ENCODE data around the gene ZC3H4.
"Not testable (repeated sequence)": the region's sequence is repeated elsewhere in the genome, so short reads cannot be mapped to it uniquely, and the experiment has no call there.

The ZC3H4 gene

GRCh38 chr19:47146920-47147319 lies 33.3 kb upstream of the ZC3H4 start:
- no peak for DNase-seq (ENCODE audit: low read depth)

DNA sequence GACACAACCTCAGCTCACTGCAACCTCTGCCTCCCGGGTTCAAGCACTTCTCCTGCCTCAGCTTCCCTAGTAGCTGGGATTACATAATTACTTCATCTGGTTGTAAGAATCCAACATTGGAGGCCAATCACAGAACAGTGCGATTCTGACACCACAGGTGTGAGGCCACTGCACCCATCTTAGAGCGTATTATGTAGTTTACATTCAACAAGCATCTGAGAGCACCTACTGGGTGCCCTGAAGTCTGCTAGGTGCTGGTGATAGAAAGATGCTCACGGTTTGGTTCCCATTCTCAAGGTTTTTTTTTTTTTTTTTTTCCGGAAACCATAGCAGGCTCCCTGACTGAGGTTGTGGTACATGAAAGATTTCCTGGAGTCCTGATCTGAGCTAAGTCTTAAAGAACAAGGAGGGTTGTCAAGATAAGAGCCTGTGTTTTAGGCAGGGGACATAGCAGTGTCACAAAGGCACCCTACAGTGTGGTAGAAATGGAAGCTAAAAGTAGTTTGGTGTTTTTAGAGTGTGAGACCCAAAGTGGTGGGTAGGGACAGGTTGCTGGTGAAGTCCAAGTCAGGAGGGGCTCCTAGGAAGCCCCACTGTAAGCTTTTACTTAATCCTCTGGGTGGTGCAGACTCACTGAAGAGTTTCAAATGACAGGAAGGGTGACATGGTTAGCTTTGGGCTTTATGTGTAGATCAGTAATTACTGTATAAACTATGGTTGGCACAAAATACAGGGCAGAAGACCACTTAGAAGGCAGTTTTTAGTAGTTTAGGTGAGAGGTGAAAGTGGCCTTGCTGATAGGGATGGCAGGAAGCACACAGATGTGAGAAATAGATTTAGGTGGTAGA lies 32.3 kb upstream of the ZC3H4 start:
- DNase-seq (ENCODE audit: low read depth): no peak
- no peak overlapping the region for H3K4me3 ChIP-seq (ENCODE audit: low read depth, low read length)
- TF ChIP-seq POLR2A (IDR thresholded peaks at IDR 0.05; ENCODE audit: extremely low read depth, insufficient read length): no peak
- no peak for TF ChIP-seq MAX (IDR thresholded peaks at IDR 0.05; ENCODE audit: low read depth, low read length)
- no peak for TF ChIP-seq MYC (IDR thresholded peaks at IDR 0.05; ENCODE audit: low read depth, low read length)
- no peak for TF ChIP-seq CTCF (IDR thresholded peaks at IDR 0.05; ENCODE audit: low read depth, low read length)

More at GRCh38 chr19:47146920-47147319, 33.3 kb upstream of the ZC3H4 start:
- H3K4me3 ChIP-seq (ENCODE audit: low read depth, low read length): no peak overlapping the region
- TF ChIP-seq MYC (IDR thresholded peaks at IDR 0.05; ENCODE audit: low read depth, low read length) (no peak), MAX (IDR thresholded peaks at IDR 0.05; ENCODE audit: low read depth, low read length) (no peak), POLR2A (IDR thresholded peaks at IDR 0.05; ENCODE audit: extremely low read depth, insufficient read length) (no peak), CTCF (IDR thresholded peaks at IDR 0.05; ENCODE audit: low read depth, low read length) (no peak)

- H3K4me3 ChIP-seq (ENCODE audit: low read depth, low read length): no peak overlapping the region
- no peak for TF ChIP-seq POLR2A (IDR thresholded peaks at IDR 0.05; ENCODE audit: extremely low read depth, insufficient read length)
- no peak for TF ChIP-seq MYC (IDR thresholded peaks at IDR 0.05; ENCODE audit: low read depth, low read length)
- no peak for TF ChIP-seq MAX (IDR thresholded peaks at IDR 0.05; ENCODE audit: low read depth, low read length)
- TF ChIP-seq CTCF (IDR thresholded peaks at IDR 0.05; ENCODE audit: low read depth, low read length): no peak
- DNase-seq (ENCODE audit: low read depth): no peak
Measured at GRCh38 chr19:47144630-47145029, 31.1 kb upstream of the ZC3H4 start.

GRCh38 chr19:47143322-47144073 lies 29.9 kb upstream of the ZC3H4 start:
- DNase-seq (ENCODE audit: low read depth): no peak
- no peak overlapping the region for H3K4me3 ChIP-seq (ENCODE audit: low read depth, low read length)
- TF ChIP-seq MYC (IDR thresholded peaks at IDR 0.05; ENCODE audit: low read depth, low read length) (no peak), MAX (IDR thresholded peaks at IDR 0.05; ENCODE audit: low read depth, low read length) (no peak)

GRCh38 chr19:47142779-47143178 lies 29.2 kb upstream of the ZC3H4 start:
- H3K4me3 ChIP-seq (ENCODE audit: low read depth, low read length): no peak overlapping the region
- TF ChIP-seq POLR2A (IDR thresholded peaks at IDR 0.05; ENCODE audit: extremely low read depth, insufficient read length) (no peak), CTCF (IDR thresholded peaks at IDR 0.05; ENCODE audit: low read depth, low read length) (no peak), MYC (IDR thresholded peaks at IDR 0.05; ENCODE audit: low read depth, low read length) (no peak), MAX (IDR thresholded peaks at IDR 0.05; ENCODE audit: low read depth, low read length) (no peak)
- no peak for DNase-seq (ENCODE audit: low read depth)

- DNase-seq (ENCODE audit: low read depth): no peak
- H3K4me3 ChIP-seq (ENCODE audit: low read depth, low read length): no peak overlapping the region
- no peak for TF ChIP-seq MYC (IDR thresholded peaks at IDR 0.05; ENCODE audit: low read depth, low read length)
- TF ChIP-seq POLR2A (IDR thresholded peaks at IDR 0.05; ENCODE audit: extremely low read depth, insufficient read length): no peak
- TF ChIP-seq MAX (IDR thresholded peaks at IDR 0.05; ENCODE audit: low read depth, low read length): no peak
Measured at GRCh38 chr19:47141695-47142094, 28.1 kb upstream of the ZC3H4 start.

- not testable (repeated sequence) for DNase-seq (ENCODE audit: low read depth)
Measured at GRCh38 chr19:47141252-47141651, 27.7 kb upstream of the ZC3H4 start.

More at GRCh38 chr19:47141252-47141651, 27.7 kb upstream of the ZC3H4 start:
- H3K4me3 ChIP-seq (ENCODE audit: low read depth, low read length): not testable (repeated sequence)

Data from NB4 (cell line).